B cell (primary cell): ENCODE results near the gene CRYZ.
"Not testable (repeated sequence)": the region's sequence is repeated elsewhere in the genome, so short reads cannot be mapped to it uniquely, and the experiment has no call there.

Source experiments
- CTCF ChIP-seq: fragments of 200-600 bp; IDR thresholded peaks from one replicate; pipeline ENCODE4 v1.8.0; 2022; ENCODE audit warnings: antibody characterized with exemption, mild to moderate bottlenecking
- EZH2 ChIP-seq: IDR thresholded peaks from 2 replicates; pipeline ENCODE4 v1.6.1; 2012; ENCODE audit warnings: borderline replicate concordance, low read depth, mild to moderate bottlenecking, moderate library complexity, low read length; ENCODE audit not compliant: insufficient read depth, poor library complexity, severe bottlenecking

GRCh38 chr1:74740307-74740980 is 7.6 kb upstream of the CRYZ start:
- TF ChIP-seq CTCF, EZH2: not testable (repeated sequence)
